GM12864 (cell line): ENCODE results near the gene METRN.
A peak's percentile ranks its signal among the peaks of the same experiment; 100 is the strongest.

Experiments used
- DNase-seq: peaks from one replicate; pipeline ENCODE4 v3.0.0-alpha.2; 2011; ENCODE audit warnings: low read depth
- H3K4me3 ChIP-seq: 2 replicates; pipeline ENCODE4 v1.5.1; 2011; ENCODE audit warnings: mild to moderate bottlenecking, low read depth, low read length, control low read depth
- CTCF ChIP-seq: IDR thresholded peaks from 2 replicates; pipeline ENCODE4 v1.5.1; 2011; ENCODE audit warnings: low read depth, mild to moderate bottlenecking, moderate library complexity, low read length, control low read depth, inconsistent platforms; ENCODE audit errors: missing control alignments

Gene METRN

GRCh38 chr16:718389-718788 lies 3.5 kb downstream of the METRN start:
- DNase-seq: no peak
- H3K4me3 ChIP-seq: no peak overlapping the region
- TF ChIP-seq CTCF: no peak

GRCh38 chr16:718922-719321 lies 4.0 kb downstream of the METRN start:
- no peak for DNase-seq
- H3K4me3 ChIP-seq: no peak overlapping the region
- no peak for TF ChIP-seq CTCF

GRCh38 chr16:719815-720446 lies 5.0 kb downstream of the METRN start:
- peak overlapping the region; percentile 90 for H3K4me3 ChIP-seq
- TF ChIP-seq CTCF: peak; percentile 39
- DNase-seq: no peak

GRCh38 chr16:720447-720989 lies 5.6 kb downstream of the METRN start:
- H3K4me3 ChIP-seq: peak overlapping the region; percentile 90
- TF ChIP-seq CTCF: peak; percentile 43
- no peak for DNase-seq

GRCh38 chr16:720990-721764 lies 6.3 kb downstream of the METRN start, which contains the start of gene ANTKMT:
TSS of gene ANTKMT (plus strand) at chr16:721146. CDS start at chr16:721275, 129 bp downstream.
- no peak for DNase-seq
- peak within 1 kb of the TSS; percentile 90 for H3K4me3 ChIP-seq
- peak; percentile 5 for TF ChIP-seq CTCF

- H3K4me3 ChIP-seq: peak overlapping the region; percentile 90
- TF ChIP-seq CTCF: no peak
Observed at GRCh38 chr16:721765-722540, 7.0 kb downstream of the METRN start.

More at GRCh38 chr16:721765-722540, 7.0 kb downstream of the METRN start:
- no peak for DNase-seq
